Motor neuron (in vitro differentiated cells): ENCODE measurements around the gene CNTN1. TPM values are rescaled to one million over a fixed set of nuclear protein-coding genes. Genes with fewer than 3 reads are reported as not detected.

Experiments
- ATAC-seq, 8 experiments: fragments of 200-7000 bp; cut with Tn5 transposase; replicated peaks in 6 of 8; 2 replicates each; pipeline ENCODE4 v1.8.0; 2021; ENCODE audit warnings: mild to moderate bottlenecking in 8 of 8, moderate library complexity in 8 of 8
- H3K27ac ChIP-seq, 2 donors: fragments of 250-450 bp; sonication (Bioruptor Pico); 2 replicates each; pipeline ENCODE4 v1.9.0; 2021; ENCODE audit warnings: antibody characterized with exemption in 2 of 2, mild to moderate bottlenecking in 2 of 2, moderate library complexity in 1 of 2
- H3K4me1 ChIP-seq, 2 donors: fragments of 250-450 bp; sonication (Bioruptor Pico); replicated peaks in 1 of 2; 2 replicates each; pipeline ENCODE4 v1.6.1; 2021; ENCODE audit warnings: antibody characterized with exemption in 2 of 2, mild to moderate bottlenecking in 2 of 2, moderate library complexity in 1 of 2
- H3K4me3 ChIP-seq, 5 donors: fragments of 250-450 bp; sonication (Bioruptor Pico); 2 replicates each; pipeline ENCODE4 v1.9.0; 2021; ENCODE audit warnings: antibody characterized with exemption in 5 of 5, mild to moderate bottlenecking in 5 of 5, moderate library complexity in 4 of 5
- WGBS, 10 experiments: fragments of 450-650 bp; shearing (Covaris generic); methylation state at CpG; one replicate each; pipeline ENCODE4 v1.0.0; 2022; 5-methylcytosine and 5-hydroxymethylcytosine counted together
- in situ Hi-C, 9 experiments: fragments of 400-800 bp; cut with MboI; loops; one replicate each; pipeline ENCODE4 v1.15.0; 2021; ENCODE audit warnings: low sequenced_read_pairs in 9 of 9, low pct_unique_long_range_greater_than_20kb in 2 of 9; ENCODE audit not compliant: unreplicated experiment in 9 of 9
- total RNA-seq, 8 experiments: library from RNA; unstranded; fragments of 300-600 nt; gene quantifications; 2 replicates each; pipeline versions ENCODE4 v1.2.3 to v1.2.4, GENCODE V29; 2022

The CNTN1 gene
- total RNA-seq, 8 experiments from 2014 or later = 0.05 to 163 (median 31.3) TPM

GRCh38 chr12:41011939-41012338 is 319.7 kb downstream of the CNTN1 start:
- Histone ChIP-seq H3K4me3 (no peak overlapping the region), H3K27ac (no peak overlapping the region), H3K4me1 (no peaks in the 10 kb centered on the region)
- peak in 1 of 8 experiments; percentile 49 for ATAC-seq
- in situ Hi-C loops = no loop called here
- 63 to 100% (median 80%) methylated on average over 1 of the region's 1 CpG; no CpG with 5 or more reads in 5 of the 10 experiments for WGBS, 10 experiments

- peak in 2 of 8 experiments; percentile 68 to 85 for ATAC-seq
- no peaks in the 10 kb centered on the region for H3K4me1 ChIP-seq
- WGBS, 10 experiments = 0 to 100% (median 80%) methylated on average over 1 of the region's 1 CpG; no CpG with 5 or more reads in 5 of the 10 experiments
- no peak overlapping the region for H3K4me3 ChIP-seq
- H3K27ac ChIP-seq = no peak overlapping the region
- in situ Hi-C loops = no loop called here
Measured at GRCh38 chr12:41013881-41014642, 321.8 kb downstream of the CNTN1 start.

GRCh38 chr12:41014643-41015020 is 322.4 kb downstream of the CNTN1 start:
- no peak overlapping the region for H3K27ac ChIP-seq
- H3K4me1 ChIP-seq = no peaks in the 10 kb centered on the region
- in situ Hi-C loops = no loop called here
- peak in 1 of 8 experiments; percentile 26 for ATAC-seq
- WGBS, 10 experiments = 0 to 100% (median 45%) methylated on average over 1 of the region's 1 CpG; no CpG with 5 or more reads in 2 of the 10 experiments
- no peak overlapping the region for H3K4me3 ChIP-seq

- in situ Hi-C loops = no loop called here
- ATAC-seq = no peak
- WGBS, 10 experiments = 60 to 100% (median 96%) methylated on average over 1 to 5 of the region's 5 CpGs; no CpG with 5 or more reads in 2 of the 10 experiments
- no peak overlapping the region for H3K4me3 ChIP-seq
- H3K27ac ChIP-seq = no peak overlapping the region
- H3K4me1 ChIP-seq = no peaks in the 10 kb centered on the region
Measured at GRCh38 chr12:41018010-41018409, 325.8 kb downstream of the CNTN1 start.

GRCh38 chr12:41019461-41019860 is 327.2 kb downstream of the CNTN1 start:
- no peak overlapping the region for H3K27ac ChIP-seq
- H3K4me1 ChIP-seq = no peaks in the 10 kb centered on the region
- in situ Hi-C loops = no loop called here
- ATAC-seq = no peak
- no peak overlapping the region for H3K4me3 ChIP-seq

- in situ Hi-C loops = no loop called here
- ATAC-seq = no peak
- 0 to 89% (median 0%) methylated on average over 1 of the region's 1 CpG; no CpG with 5 or more reads in 7 of the 10 experiments for WGBS, 10 experiments
Measured at GRCh38 chr12:41023836-41024235, 331.6 kb downstream of the CNTN1 start.

GRCh38 chr12:41026151-41026550 is 333.9 kb downstream of the CNTN1 start:
- in situ Hi-C loops = no loop called here
- Histone ChIP-seq H3K27ac (no peak overlapping the region), H3K4me3 (no peak overlapping the region), H3K4me1 (no peaks in the 10 kb centered on the region)
- no peak for ATAC-seq
- 0 to 100% (median 88%) methylated on average over 1 of the region's 1 CpG; no CpG with 5 or more reads in 2 of the 10 experiments for whole genome bisulfite sequencing, 10 experiments

More at GRCh38 chr12:41023836-41024235, 331.6 kb downstream of the CNTN1 start:
- no peak overlapping the region for H3K4me3 ChIP-seq
- H3K4me1 ChIP-seq = no peaks in the 10 kb centered on the region
- no peak overlapping the region for H3K27ac ChIP-seq

GRCh38 chr12:41032386-41032785 is 340.1 kb downstream of the CNTN1 start:
- no peak for ATAC-seq
- H3K4me1 ChIP-seq = no peaks in the 10 kb centered on the region
- in situ Hi-C loops = no loop called here
- no peak overlapping the region for H3K27ac ChIP-seq
- H3K4me3 ChIP-seq = no peak overlapping the region

- WGBS, 10 experiments = 0 to 88% (median 67%) methylated on average over 1 of the region's 1 CpG; no CpG with 5 or more reads in 7 of the 10 experiments
- Histone ChIP-seq H3K4me3 (no peak overlapping the region), H3K4me1 (no peaks in the 10 kb centered on the region), H3K27ac (no peak overlapping the region)
- ATAC-seq = peak in 2 of 8 experiments; percentile 82 to 90
- in situ Hi-C loops = no loop called here
Measured at GRCh38 chr12:41034686-41035085, 342.4 kb downstream of the CNTN1 start.

GRCh38 chr12:41039461-41039860 is 347.2 kb downstream of the CNTN1 start:
- Histone ChIP-seq H3K4me3 (no peak overlapping the region), H3K27ac (no peak overlapping the region), H3K4me1 (no peaks in the 10 kb centered on the region)
- ATAC-seq = peak in 3 of 8 experiments; percentile 35 to 56 (median 41)
- in situ Hi-C loops = no loop called here

GRCh38 chr12:41045509-41045908 is 353.3 kb downstream of the CNTN1 start:
- Histone ChIP-seq H3K4me3 (no peak overlapping the region), H3K4me1 (no peaks in the 10 kb centered on the region), H3K27ac (no peak overlapping the region)
- 0 to 100% (median 76%) methylated on average over 1 of the region's 1 CpG for WGBS, 10 experiments
- no peak for ATAC-seq
- in situ Hi-C loops = no loop called here

- no peak overlapping the region for H3K27ac ChIP-seq
- WGBS, 10 experiments = 19 to 100% (median 58%) methylated on average over 1 to 2 of the region's 2 CpGs; no CpG with 5 or more reads in 2 of the 10 experiments
- in situ Hi-C loops = no loop called here
- no peak overlapping the region for H3K4me3 ChIP-seq
- no peaks in the 10 kb centered on the region for H3K4me1 ChIP-seq
- no peak for ATAC-seq
Measured at GRCh38 chr12:41049033-41049432, 356.8 kb downstream of the CNTN1 start.

- in situ Hi-C loops = no loop called here
- Histone ChIP-seq H3K4me1 (no peaks in the 10 kb centered on the region), H3K27ac (no peak overlapping the region), H3K4me3 (no peak overlapping the region)
- 18 to 100% (median 68%) methylated on average over 1 to 2 of the region's 2 CpGs; no CpG with 5 or more reads in 2 of the 10 experiments for WGBS, 10 experiments
- ATAC-seq = no peak
Measured at GRCh38 chr12:41051954-41052353, 359.7 kb downstream of the CNTN1 start.

GRCh38 chr12:41052441-41052840 is 360.2 kb downstream of the CNTN1 start:
- H3K4me3 ChIP-seq = no peak overlapping the region
- in situ Hi-C loops = no loop called here
- no peaks in the 10 kb centered on the region for H3K4me1 ChIP-seq
- no peak for ATAC-seq
- 21 to 100% (median 82%) methylated on average over 1 of the region's 1 CpG for whole genome bisulfite sequencing, 10 experiments
- H3K27ac ChIP-seq = no peak overlapping the region
